Ovary (tissue), 3 donors: Measurements from ENCODE around the gene IHH.

Experiments
- POLR2A ChIP-seq: fragments of 450-650 bp; IDR thresholded peaks from one replicate; pipeline ENCODE4 v1.6.1; 2017; ENCODE audit warnings: antibody characterized with exemption, mild to moderate bottlenecking, moderate library complexity
- TF ChIP-seq, protein P1 (sequence below), 3 donors: fragments of 450-650 bp in 2 of 3; fragments of 200-600 bp in 1 of 3; IDR thresholded peaks; one replicate each; pipeline versions ENCODE4 v1.5.1 to v1.8.0; 2016 to 2022; ENCODE audit warnings: antibody characterized with exemption in 3 of 3, mild to moderate bottlenecking in 1 of 3
- donor health status: DM: no; HTN: no; CAD: no.

- TF ChIP-seq, protein P1, sequence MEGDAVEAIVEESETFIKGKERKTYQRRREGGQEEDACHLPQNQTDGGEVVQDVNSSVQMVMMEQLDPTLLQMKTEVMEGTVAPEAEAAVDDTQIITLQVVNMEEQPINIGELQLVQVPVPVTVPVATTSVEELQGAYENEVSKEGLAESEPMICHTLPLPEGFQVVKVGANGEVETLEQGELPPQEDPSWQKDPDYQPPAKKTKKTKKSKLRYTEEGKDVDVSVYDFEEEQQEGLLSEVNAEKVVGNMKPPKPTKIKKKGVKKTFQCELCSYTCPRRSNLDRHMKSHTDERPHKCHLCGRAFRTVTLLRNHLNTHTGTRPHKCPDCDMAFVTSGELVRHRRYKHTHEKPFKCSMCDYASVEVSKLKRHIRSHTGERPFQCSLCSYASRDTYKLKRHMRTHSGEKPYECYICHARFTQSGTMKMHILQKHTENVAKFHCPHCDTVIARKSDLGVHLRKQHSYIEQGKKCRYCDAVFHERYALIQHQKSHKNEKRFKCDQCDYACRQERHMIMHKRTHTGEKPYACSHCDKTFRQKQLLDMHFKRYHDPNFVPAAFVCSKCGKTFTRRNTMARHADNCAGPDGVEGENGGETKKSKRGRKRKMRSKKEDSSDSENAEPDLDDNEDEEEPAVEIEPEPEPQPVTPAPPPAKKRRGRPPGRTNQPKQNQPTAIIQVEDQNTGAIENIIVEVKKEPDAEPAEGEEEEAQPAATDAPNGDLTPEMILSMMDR (IDR thresholded peaks at IDR 0.05) = no peak
- no peak for TF ChIP-seq POLR2A
These were observed 18.2 kb upstream of the IHH start for GRCh38 chr2:219078951-219079350.
